Mucosa of rectum (tissue), 2 donors: ENCODE measurements around the gene FAM131C.

Experiments
- H3K27ac ChIP-seq, 2 donors: one replicate each; pipeline ENCODE4 v1.7.0; 2013; ENCODE audit warnings: inconsistent platforms in 2 of 2, low read depth in 2 of 2, low read length in 2 of 2
- H3K27me3 ChIP-seq, 2 donors: one replicate each; pipeline ENCODE4 v1.7.0; 2013; ENCODE audit warnings: low read length in 2 of 2; ENCODE audit not compliant: control insufficient read depth in 2 of 2, insufficient read depth in 2 of 2
- H3K36me3 ChIP-seq, 2 donors: one replicate each; pipeline ENCODE4 v1.7.0; 2013; ENCODE audit warnings: low read length in 2 of 2; ENCODE audit not compliant: control insufficient read depth in 2 of 2, insufficient read depth in 2 of 2
- H3K4me1 ChIP-seq, 2 donors: one replicate each; pipeline ENCODE4 v1.7.0; 2013; ENCODE audit warnings: low read length in 2 of 2, mild to moderate bottlenecking in 1 of 2; ENCODE audit not compliant: control insufficient read depth in 2 of 2, insufficient read depth in 2 of 2
- H3K4me3 ChIP-seq, 2 donors: one replicate each; pipeline ENCODE4 v1.7.0; 2013; ENCODE audit warnings: low read length in 2 of 2
- H3K9ac ChIP-seq, 2 donors: one replicate each; pipeline ENCODE4 v1.7.0; 2013; ENCODE audit warnings: low read length in 2 of 2, low read depth in 1 of 2, mild to moderate bottlenecking in 1 of 2
- H3K9me3 ChIP-seq, 2 donors: one replicate each; pipeline ENCODE4 v1.7.0; 2013; ENCODE audit warnings: low read length in 2 of 2; ENCODE audit not compliant: control insufficient read depth in 2 of 2
- donor health status: healthy.
- donor health status: Normal muscosa, but diverticular disease.

FAM131C gene

GRCh38 chr1:16017461-16018303 is 55.8 kb downstream of the FAM131C start, which contains the start of gene HSPB7:
TSS of gene HSPB7 (minus strand) at chr1:16018043. CDS start at chr1:16017963, 80 bp downstream.
- peak within 1 kb of the TSS in 1 of 2 donors; percentile 54 for H3K9ac ChIP-seq
- no peaks in the 10 kb centered on the region for H3K9me3 ChIP-seq
- peaks cover 0 to 9% of the 10 kb centered on the region in 2 donors for H3K27me3 ChIP-seq
- peak within 1 kb of the TSS in 1 of 2 donors; percentile 37 for H3K4me3 ChIP-seq
- peak within 1 kb of the TSS; percentile 65 to 76 for H3K27ac ChIP-seq
- peaks cover 10 to 21% of the 10 kb centered on the region in 2 donors for H3K4me1 ChIP-seq
- no peaks in the 10 kb centered on the region for H3K36me3 ChIP-seq

- H3K4me3 ChIP-seq: no peak overlapping the region
- H3K27ac ChIP-seq: peak overlapping the region; percentile 65 to 76
- peaks cover 14 to 24% of the 10 kb centered on the region in 2 donors for H3K4me1 ChIP-seq
- H3K9me3 ChIP-seq: no peaks in the 10 kb centered on the region
- no peaks in the 10 kb centered on the region for H3K36me3 ChIP-seq
- peaks cover 0 to 3% of the 10 kb centered on the region in 2 donors for H3K27me3 ChIP-seq
- H3K9ac ChIP-seq: peak overlapping the region in 1 of 2 donors; percentile 54
Observed at GRCh38 chr1:16017076-16017460, 56.4 kb downstream of the FAM131C start.

- H3K9me3 ChIP-seq: no peaks in the 10 kb centered on the region
- H3K27ac ChIP-seq: peak overlapping the region in 1 of 2 donors; percentile 43
- no peaks in the 10 kb centered on the region for H3K27me3 ChIP-seq
- H3K9ac ChIP-seq: no peak overlapping the region
- H3K4me3 ChIP-seq: no peak overlapping the region
- peaks cover 14 to 24% of the 10 kb centered on the region in 2 donors for H3K4me1 ChIP-seq
- H3K36me3 ChIP-seq: no peaks in the 10 kb centered on the region
Observed at GRCh38 chr1:16015960-16016901, 57.2 kb downstream of the FAM131C start.

GRCh38 chr1:16015491-16015890 is 58.0 kb downstream of the FAM131C start:
- no peaks in the 10 kb centered on the region for H3K9me3 ChIP-seq
- no peak overlapping the region for H3K9ac ChIP-seq
- H3K27me3 ChIP-seq: no peaks in the 10 kb centered on the region
- H3K36me3 ChIP-seq: no peaks in the 10 kb centered on the region
- peak overlapping the region in 1 of 2 donors; percentile 38 for H3K27ac ChIP-seq
- no peak overlapping the region for H3K4me3 ChIP-seq
- H3K4me1 ChIP-seq: peaks cover 14 to 24% of the 10 kb centered on the region in 2 donors

GRCh38 chr1:16014509-16015482 is 58.7 kb downstream of the FAM131C start:
- no peak overlapping the region for H3K9ac ChIP-seq
- no peaks in the 10 kb centered on the region for H3K9me3 ChIP-seq
- no peaks in the 10 kb centered on the region for H3K27me3 ChIP-seq
- H3K27ac ChIP-seq: peak overlapping the region in 1 of 2 donors; percentile 38
- H3K36me3 ChIP-seq: no peaks in the 10 kb centered on the region
- no peak overlapping the region for H3K4me3 ChIP-seq
- peaks cover 14 to 24% of the 10 kb centered on the region in 2 donors for H3K4me1 ChIP-seq

- H3K4me1 ChIP-seq: peaks cover 14 to 24% of the 10 kb centered on the region in 2 donors
- peak overlapping the region in 1 of 2 donors; percentile 63 for H3K9ac ChIP-seq
- peak overlapping the region; percentile 16 to 65 for H3K27ac ChIP-seq
Observed at GRCh38 chr1:16013908-16014258, 59.6 kb downstream of the FAM131C start.

GRCh38 chr1:16013220-16013907 is 60.1 kb downstream of the FAM131C start:
- Histone ChIP-seq H3K4me1 (peaks cover 9 to 22% of the 10 kb centered on the region in 2 donors), H3K9me3 (no peaks in the 10 kb centered on the region), H3K36me3 (no peaks in the 10 kb centered on the region), H3K9ac (peak overlapping the region in 1 of 2 donors; percentile 63), H3K27me3 (no peaks in the 10 kb centered on the region), H3K27ac (peak overlapping the region; percentile 32 to 65), H3K4me3 (peak overlapping the region in 1 of 2 donors; percentile 49)

More at GRCh38 chr1:16013908-16014258, 59.6 kb downstream of the FAM131C start:
- no peaks in the 10 kb centered on the region for H3K36me3 ChIP-seq
- H3K27me3 ChIP-seq: no peaks in the 10 kb centered on the region
- H3K9me3 ChIP-seq: no peaks in the 10 kb centered on the region
- peak overlapping the region in 1 of 2 donors; percentile 26 for H3K4me3 ChIP-seq

- no peaks in the 10 kb centered on the region for H3K9me3 ChIP-seq
- peak overlapping the region in 1 of 2 donors; percentile 63 for H3K9ac ChIP-seq
- H3K36me3 ChIP-seq: no peaks in the 10 kb centered on the region
- no peaks in the 10 kb centered on the region for H3K27me3 ChIP-seq
- peaks cover 4 to 19% of the 10 kb centered on the region in 2 donors for H3K4me1 ChIP-seq
- H3K4me3 ChIP-seq: peak overlapping the region; percentile 49 to 62
- peak overlapping the region; percentile 32 to 65 for H3K27ac ChIP-seq
Observed at GRCh38 chr1:16012590-16013219, 60.7 kb downstream of the FAM131C start.
